GM18870 (cell line): ENCODE measurements around the gene ZNF654.
A peak's percentile ranks its signal among the peaks of the same experiment; 100 is the strongest.
"Not testable (repeated sequence)": the region's sequence is repeated elsewhere in the genome, so short reads cannot be mapped to it uniquely, and the experiment has no call there.

Experiments
- ATAC-seq: cut with Tn5 transposase; IDR thresholded peaks from one replicate; pipeline ENCODE4 v1.9.1; 2021; ENCODE audit warnings: moderate library complexity; ENCODE audit not compliant: unreplicated experiment

ZNF654 gene

DNA sequence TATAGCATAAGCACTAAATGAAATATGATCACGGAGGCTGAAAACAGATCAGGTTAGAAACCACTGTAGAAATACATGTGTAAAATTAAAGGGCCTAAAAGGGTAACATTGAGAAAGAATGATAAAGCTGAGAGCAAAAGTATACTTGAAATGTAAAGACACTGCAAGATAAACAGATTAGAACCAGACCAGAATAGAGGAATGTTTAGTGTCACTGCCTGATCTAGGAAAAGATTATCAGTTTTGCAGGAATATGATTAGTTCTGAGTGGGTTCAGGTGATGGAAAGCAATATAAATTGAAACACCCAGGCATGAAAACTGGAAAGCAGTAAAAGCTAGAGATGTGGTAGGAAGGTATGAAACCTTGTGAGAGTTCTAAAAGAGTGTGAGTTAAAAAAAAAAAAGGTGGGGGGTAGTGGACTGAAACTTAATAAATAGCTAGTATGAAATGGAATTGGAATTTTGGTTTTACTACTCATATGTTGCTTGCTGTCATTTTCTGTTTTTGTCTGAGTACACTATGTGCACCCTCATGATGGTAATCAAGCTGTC is 74.7 kb downstream of the ZNF654 start:
- no peak for ATAC-seq

DNA sequence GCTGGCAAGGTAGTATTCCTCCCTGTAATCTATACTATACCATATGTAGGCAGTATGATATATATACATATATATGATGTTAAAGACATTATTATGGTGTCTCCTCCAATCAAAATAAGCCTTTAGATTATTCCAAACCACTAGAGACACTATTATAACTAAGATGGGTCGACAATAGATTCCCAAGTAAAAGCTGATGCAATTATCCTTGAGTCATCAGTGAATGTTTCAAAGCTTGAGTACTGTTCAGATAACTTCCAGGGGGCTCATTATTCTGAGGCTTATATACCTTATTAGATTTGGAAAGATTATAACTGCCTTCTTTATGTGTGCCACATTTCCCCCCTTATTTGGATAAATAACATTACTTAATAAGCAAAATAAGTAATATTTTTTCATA is 78.8 kb downstream of the ZNF654 start:
- ATAC-seq, result no peak

DNA sequence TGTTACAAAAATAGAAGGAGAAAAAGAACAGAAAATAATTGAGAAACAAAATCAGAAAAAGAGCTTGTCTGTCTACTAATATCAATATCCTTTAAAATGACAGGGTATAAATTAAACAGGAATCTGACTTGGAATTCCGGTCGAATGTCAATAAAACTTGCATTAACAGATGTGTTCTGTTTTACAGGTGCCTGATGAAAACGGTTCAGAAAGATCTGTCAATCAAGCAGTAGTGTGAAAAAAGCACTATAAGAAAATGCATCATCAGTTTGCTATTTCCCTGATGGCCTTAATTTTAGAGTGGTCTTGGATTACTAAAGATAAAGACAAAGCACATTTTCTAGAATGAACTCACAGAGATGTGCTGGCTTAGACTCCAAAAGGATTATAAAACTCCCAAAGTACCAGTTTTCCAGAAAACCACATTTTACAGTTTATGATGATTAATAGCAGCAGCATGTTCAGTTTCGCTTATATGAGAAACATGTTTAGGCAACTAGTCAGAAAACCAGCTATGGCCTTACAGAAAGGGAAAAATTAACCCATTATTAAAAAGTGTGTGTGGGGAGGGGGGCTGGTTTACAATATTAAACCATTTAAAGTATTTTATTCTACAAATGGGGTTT is 82.5 kb downstream of the ZNF654 start:
- peak; percentile 25 for ATAC-seq

DNA sequence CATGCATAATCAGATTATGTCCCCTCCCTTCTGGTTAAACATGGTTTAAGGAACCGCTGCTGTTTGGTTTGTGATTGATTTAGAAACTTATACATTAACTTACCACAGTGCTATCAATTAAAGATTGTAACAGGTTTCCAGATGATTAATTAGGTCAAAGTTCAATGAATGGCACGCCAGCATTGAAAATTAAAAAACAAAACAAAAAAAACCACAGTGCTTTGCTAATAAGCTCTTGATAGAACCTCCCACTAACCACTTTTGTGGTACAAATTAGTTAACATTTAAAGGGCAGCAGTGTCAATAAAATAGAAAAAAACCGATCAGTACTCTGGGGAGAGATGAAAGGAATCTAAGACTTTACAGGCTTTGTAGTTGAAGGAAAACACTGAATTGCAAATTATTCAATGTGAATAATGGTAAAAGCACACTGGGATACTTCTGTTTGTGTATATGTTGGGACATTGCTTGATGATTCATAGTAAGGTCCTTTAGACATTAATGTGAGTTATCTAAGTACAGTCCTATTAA is 83.1 kb downstream of the ZNF654 start:
- peak; percentile 54 for ATAC-seq

DNA sequence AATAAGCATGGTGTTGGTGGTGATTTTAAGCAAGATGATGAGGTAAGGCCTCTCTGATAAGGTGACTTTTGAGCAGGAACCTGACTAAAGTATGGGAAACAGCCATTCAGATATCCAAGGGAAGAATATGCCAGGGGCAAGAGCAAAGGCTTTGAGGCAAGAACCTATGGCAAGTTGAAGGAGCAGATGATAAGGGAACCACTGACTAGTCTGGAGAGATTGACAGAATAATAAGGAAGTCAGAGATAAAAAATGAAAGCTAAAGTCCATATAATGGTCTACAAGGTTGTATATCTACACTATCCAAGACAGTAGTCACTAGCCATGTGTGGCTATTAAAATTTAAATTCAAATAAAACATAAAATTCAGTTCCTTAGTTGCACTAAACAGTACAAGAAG is 88.2 kb downstream of the ZNF654 start:
- ATAC-seq, result no peak

DNA sequence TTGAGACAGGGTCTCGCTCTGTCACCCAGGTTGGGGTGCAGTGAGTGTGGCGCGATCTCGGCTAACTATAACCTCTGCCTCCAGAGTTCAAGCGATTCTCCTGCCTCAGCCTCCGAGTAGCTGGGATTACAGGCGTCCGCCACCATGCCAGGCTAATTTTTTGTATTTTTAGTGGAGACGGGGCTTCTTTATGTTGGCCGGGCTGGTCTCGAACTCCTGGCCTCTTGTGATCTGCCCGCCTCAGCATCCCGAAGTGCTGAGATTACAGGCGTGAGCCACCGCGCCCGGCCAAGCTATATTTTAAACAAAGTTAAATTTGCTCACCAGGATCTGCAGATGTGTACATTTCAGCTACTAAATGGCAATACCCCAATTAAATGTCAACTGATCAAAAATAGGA is 89.6 kb downstream of the ZNF654 start:
- ATAC-seq, result no peak

DNA sequence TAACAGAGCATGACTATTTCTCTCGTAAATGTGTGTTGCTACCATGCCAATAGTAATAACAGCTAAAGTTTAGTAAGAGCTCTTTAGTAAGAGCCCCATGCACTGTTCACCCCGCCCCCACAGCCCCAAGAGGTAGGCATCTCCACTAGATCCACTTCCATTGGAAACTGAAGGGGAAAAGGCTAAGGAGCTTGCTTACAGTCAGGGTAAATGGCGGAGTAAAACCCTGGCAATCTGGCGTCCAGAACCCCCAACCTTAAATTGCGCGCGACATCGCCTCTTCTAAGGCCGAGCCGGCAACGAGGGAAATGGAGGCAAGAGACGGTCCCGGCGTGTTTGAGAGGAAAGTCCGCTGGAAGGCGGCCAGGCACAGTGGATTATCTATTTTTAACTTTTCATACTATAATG is 90.0 kb downstream of the ZNF654 start:
- ATAC-seq, result peak; percentile 16

DNA sequence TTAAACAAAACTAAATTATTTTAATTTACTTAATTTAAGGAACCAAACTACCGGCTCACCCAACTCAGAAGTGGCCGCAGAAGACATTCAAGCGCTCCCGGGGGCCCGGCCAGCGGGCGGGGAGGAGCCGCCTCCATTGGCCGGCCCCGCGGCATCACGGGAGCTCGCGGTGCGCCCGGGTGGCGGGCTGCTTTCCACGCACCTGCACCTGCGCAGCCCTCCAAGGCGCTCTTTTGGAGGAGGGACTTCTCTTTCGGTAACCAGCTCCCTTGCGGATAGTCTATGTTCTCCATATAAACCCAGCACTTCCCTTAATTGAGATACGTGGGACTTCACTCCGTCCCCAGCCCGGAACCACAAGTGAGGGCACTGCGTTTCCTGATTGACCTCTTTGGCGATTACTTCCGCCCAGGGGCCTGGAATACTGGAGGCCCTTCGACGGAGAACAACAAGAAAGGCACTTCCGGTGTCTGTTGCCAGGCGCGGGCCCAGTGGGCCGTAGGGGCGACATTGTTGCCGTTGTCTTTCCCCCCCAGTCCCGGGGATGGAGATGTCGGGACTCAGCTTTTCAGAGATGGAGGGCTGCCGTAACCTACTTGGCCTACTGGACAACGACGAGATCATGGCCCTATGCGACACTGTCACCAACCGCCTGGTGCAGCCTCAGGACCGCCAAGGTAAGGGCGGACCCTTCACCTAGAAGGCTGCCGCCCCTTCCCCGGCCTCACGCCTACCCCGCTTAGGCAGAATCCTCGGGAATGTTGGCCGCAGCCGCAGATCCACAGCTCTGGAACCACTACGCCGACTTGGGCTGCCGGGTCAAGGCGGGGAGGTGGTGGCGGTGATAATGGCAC is 90.7 kb downstream of the ZNF654 start, which contains the start of gene C3orf38:
TSS of gene C3orf38 (plus strand) at position 451 of the 854 bp plus-strand sequence. CDS start at position 545, 94 bp downstream.
- peak; percentile 78 for ATAC-seq

DNA sequence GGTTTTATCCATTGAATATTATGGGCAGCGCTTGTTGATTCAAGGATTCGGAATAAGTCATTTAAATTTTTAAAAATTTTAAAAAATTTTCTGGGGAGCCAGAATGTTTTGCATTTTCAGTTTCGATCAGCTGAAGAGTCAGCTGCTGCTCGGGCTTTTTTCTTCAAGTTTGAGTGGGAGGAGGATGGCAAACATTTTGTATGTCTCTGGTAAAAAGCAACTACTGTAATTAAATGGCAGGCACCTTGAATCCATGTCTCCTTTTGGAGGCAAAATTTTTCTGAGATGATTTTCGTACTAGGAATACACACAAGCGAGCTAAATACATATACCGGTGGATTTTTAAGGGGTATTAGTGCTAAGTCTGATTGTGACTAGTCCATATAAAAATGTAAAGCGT is 91.3 kb downstream of the ZNF654 start:
- peak; percentile 17 for ATAC-seq

DNA sequence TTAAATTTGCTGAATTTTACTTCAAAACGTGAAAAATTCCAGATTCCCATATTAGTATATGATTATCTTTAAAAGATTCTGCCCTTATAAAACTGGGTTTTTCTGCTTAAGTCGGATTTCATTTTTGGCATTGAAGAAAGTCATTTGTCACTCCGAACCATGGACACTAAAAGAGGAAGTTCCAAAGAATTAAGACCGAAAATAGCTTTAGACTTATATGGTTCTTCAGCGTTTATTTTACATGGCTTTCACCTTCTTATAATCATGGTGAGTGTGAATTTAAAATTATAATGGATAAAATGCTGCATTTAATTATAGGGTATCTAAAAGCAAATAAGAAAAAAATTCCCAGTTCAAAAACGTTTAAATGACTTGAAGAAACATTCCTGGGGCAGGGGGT is 91.8 kb downstream of the ZNF654 start:
- ATAC-seq, result no peak

DNA sequence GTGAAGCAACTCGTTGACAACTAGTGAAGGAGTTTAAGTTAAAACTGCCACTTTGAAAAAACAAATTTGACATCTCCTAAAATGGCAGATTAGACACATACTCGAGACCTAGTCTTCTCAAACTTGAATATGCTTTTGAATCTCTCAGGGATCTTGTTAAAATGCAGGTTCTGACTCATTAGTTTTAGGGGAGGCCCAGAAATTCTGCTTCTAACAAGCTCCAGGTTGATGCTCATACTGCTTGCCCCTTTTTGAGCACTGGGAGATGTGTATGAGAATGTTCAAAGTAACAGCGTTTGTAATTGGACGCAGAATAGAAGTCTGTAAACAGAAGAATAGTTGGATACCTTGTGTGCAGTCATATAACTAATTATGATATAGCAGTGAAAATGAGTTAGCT is 92.3 kb downstream of the ZNF654 start:
- no peak for ATAC-seq

DNA sequence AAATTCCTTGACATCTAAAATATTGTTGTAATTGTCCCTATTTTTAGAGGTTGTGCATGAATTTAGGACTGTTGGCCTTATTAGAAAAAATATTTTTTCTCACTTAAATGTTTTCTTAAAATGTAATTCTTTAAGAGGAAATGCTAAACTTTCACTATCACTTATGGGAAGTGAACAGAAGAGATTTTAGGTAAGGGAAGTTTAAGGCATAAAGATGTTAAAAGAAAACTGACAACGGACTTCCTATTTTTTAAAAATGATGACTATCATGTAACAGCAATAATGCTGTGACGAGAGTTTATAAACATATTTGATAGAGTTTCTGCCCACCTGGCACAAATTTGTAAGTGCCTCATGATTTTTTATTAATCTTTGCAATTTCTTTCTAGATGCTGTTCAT is 93.8 kb downstream of the ZNF654 start:
- no peak for ATAC-seq

DNA sequence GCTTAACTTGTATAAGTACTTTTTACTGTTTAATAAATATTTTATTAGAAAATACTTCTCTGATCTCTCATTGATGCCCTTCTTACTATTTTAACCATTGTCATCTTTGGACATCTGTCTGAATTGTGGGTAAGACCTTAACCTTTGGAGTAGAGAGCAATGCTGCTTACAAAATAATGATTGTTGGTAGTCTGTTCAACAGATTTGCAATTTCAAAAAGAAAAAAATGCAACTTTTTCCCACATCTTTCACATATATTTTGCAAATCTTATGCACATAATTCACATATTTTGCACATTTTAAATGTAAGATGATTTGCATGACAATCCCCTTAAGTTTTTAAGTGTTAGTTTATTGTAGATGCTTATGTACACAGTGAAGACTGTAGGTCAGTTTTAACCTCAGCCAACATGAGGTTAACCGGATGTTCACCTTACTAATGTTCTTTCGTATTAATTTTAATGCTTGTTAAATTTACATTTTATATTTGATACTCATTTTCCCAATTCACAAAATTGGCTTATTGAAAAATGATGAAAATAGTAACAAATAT is 107.4 kb downstream of the ZNF654 start:
- no peak for ATAC-seq

DNA sequence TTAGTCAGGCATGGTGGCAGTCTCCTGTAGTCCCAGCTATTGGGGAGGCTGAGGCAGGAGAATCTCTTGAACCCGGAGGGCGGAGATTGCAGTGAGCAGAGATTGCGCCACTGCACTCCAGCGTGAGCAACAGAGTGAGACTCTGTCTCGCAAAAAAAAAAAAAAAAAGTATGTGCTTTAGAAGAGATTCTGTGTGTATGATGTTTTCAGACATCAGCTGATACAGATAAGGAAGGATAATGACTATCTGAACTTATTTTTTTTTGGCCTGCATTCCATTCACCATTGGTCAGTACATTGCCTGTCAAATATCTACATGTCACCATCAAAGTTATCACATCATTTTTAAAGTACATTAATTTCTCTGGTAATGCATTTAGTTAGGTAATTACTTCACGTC is 108.1 kb downstream of the ZNF654 start:
- ATAC-seq, result no peak

DNA sequence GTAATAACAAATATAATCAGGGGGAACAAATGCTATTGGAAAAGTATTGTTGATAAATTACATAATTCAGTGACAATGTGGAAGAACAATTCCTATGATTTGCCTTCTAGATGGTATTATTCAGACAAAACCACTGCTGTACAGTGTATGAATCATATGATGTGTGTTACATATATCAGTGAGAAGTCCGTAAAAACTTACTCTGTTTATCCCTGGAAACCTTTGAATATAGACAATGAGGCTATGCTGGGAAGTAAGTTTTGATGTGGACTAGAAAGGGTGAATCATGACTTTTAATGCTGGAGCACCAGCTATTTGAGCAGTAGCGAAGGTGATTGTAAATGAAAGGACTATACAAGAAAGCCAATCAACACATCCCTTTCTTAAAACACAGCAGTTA is 108.6 kb downstream of the ZNF654 start:
- no peak for ATAC-seq

DNA sequence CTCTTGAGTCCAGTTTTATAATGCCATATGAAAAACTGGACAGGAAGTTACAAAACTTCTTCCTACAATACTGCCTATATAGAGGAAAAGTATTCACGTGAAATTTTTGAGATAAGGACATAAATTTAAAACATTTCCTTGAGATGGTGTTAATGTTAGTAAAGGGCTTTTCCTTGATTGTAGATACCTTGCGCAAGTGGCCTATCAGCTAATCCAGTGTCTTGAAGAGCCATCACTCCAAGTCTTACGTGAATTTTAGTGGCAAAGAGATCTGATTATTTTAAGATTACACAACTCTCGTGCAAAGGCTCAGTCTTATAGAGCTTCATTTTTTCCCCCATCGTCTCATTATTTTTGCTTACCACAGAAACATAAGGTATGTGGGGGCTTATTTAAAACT is 109.1 kb downstream of the ZNF654 start:
- ATAC-seq, result no peak

DNA sequence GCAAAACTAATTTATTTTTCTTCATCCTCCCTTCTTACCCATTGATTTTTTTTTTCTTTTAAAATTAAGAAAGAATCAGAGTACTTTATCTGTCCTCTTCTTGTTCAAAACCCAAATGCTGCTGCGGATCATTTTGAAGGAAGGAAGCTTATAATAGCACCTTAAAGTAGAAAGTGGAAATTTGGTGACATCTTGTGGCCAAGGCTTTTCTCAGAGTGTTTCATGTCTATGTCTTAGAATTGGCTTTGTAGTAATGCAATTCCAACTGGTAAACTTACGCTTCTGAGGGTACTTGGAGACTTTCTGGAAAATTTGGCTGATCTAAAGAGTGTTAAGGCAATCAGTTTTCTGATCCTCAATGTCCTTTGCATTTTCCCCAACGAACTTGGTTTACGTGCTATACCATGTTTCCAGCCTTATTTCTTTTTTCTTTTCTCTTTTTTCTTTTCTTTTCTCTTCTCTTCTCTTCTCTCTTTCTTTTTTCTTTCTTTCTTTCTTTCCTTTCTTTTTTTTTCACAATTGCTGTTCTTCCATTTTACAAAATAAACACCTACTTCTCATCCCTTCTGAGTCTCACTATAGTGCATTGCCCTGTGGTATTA is 121.4 kb downstream of the ZNF654 start:
- ATAC-seq, result peak; percentile 95

DNA sequence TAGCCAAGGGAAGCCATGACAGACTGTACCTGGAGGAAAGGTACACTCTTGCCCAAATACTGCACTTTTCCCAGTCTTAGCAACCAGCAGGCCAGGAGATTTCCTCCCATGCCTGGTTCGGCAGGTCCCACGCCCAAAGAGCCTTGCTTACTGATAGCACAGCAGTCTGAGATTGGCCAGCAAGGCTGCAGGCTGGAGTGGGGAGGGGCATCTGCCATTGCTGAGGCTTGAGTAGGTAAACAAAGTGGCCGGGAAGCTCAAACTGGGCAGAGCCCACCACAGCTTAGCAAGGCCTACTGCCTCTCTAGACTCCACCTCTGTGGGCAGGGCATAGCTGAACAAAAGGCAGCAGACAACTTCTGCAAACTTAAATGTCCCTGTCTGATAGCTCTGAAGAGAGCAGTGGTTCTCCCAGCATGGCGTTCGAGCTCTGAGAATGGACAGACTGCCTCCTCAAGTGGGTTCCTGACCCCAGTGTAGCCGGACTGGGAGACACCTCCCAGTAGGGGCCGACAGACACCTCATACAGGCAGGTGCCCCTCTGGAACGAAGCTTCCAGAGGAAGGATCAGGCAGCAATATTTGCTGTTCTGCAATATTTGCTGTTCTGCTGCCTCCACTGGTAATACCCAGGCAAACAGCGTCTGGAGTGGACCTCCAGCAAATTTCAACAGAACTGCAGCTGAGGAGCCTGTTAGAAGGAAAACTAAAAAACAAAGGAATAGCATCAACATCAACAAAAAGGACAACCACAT is 123.3 kb downstream of the ZNF654 start:
- ATAC-seq, result not testable (repeated sequence)

DNA sequence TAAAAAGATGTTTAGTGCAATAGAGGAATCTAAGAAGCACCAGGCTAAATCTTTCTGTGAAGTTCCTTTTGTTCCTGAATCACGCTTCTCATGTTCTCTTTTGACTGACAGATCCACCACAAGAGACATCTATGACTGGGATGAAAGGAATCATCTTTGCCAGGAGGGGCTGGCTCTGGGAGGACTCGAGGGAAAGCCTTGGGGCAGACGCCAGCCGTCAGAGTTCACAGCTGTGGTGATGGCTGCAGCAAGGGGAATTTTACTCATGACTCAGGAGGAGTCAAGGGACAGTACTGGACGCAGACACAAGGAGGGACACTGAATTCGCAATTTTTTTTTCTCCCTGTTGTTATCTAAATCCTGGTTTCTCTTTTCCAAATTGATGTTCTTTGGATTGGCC is 129.4 kb downstream of the ZNF654 start:
- ATAC-seq, result no peak

DNA sequence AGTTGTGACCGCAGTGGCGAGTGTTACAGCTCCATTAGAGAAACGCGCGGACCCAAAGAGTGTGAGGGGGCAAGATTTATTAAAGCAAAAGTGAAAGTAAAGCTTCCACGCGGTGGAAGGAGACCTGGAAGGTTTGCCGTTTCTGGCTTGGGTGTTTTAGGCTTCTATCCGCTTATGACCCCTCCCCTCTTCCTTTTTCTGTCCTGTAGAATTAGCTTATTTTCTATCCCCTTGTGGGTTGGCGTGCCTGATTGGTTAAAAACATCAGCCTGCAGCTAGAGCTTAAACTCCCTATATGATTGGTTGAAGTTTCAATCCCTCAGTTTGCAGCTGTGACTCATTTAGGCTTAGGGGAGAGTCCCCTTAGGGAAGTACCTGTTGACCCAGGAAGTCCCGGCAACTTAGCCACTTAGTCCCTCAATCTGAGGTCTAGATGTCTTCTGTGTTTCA is 130.3 kb downstream of the ZNF654 start:
- peak; percentile 92 for ATAC-seq
